Mucosa of stomach (tissue), 1 donor: Measurements from ENCODE around the gene GJB2.
"Not testable (repeated sequence)": the region's sequence is repeated elsewhere in the genome, so short reads cannot be mapped to it uniquely, and the experiment has no call there.

Source experiments
- H3K27me3 ChIP-seq: one replicate; pipeline ENCODE4 v1.7.0; 2013; ENCODE audit warnings: mild to moderate bottlenecking, low read length; ENCODE audit not compliant: control insufficient read depth, insufficient read depth
- H3K36me3 ChIP-seq: one replicate; pipeline ENCODE4 v1.7.0; 2013; ENCODE audit warnings: low read length; ENCODE audit not compliant: control insufficient read depth, insufficient read depth
- H3K4me1 ChIP-seq: one replicate; pipeline ENCODE4 v1.7.0; 2013; ENCODE audit warnings: mild to moderate bottlenecking, low read length; ENCODE audit not compliant: control insufficient read depth, insufficient read depth
- H3K4me3 ChIP-seq: one replicate; pipeline ENCODE4 v1.7.0; 2013; ENCODE audit warnings: low read length
- H3K9ac ChIP-seq: one replicate; pipeline ENCODE4 v1.7.0; 2013; ENCODE audit warnings: mild to moderate bottlenecking, low read length, moderate library complexity
- H3K9me3 ChIP-seq: one replicate; pipeline ENCODE4 v1.7.0; 2013; ENCODE audit warnings: mild to moderate bottlenecking, low read length, moderate library complexity; ENCODE audit not compliant: control insufficient read depth
- donor health status: Pancreatic carcinoma.

The GJB2 gene

DNA sequence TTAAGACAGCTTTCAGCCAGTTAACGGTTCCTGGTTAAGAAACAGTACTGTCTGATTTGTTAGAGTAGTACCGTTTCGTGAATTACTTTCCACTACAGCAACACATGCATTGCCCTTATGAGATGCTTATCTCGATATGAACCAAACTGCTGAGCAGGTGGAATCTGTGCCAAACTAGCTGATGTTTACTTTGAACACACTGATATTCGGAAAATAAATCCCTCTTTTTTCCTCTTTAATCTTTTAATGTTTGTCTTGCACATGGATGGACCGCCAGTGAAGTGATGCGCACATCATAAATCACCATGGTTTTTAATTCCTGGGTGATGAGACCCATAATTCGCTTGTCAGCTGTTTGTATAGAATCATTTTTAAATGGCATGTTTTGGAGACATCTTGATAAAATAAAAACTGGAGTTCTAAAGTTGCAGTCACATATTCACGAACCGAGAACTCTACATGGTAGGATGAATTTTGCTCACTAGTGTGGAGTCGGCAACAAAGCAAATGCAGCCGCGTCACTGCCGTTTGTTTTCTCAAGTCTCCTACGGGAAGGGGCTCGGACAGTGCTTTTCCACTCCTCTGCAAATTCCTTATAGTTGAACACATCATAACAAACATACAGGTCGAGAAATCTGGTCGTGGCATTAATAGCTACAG is 33.0 kb downstream of the GJB2 start:
- Histone ChIP-seq H3K9ac (no peak overlapping the region), H3K4me1 (peaks cover 13% of the 10 kb centered on the region), H3K4me3 (no peak overlapping the region), H3K9me3 (no peaks in the 10 kb centered on the region), H3K27me3 (peaks cover 55% of the 10 kb centered on the region), H3K36me3 (no peaks in the 10 kb centered on the region)

DNA sequence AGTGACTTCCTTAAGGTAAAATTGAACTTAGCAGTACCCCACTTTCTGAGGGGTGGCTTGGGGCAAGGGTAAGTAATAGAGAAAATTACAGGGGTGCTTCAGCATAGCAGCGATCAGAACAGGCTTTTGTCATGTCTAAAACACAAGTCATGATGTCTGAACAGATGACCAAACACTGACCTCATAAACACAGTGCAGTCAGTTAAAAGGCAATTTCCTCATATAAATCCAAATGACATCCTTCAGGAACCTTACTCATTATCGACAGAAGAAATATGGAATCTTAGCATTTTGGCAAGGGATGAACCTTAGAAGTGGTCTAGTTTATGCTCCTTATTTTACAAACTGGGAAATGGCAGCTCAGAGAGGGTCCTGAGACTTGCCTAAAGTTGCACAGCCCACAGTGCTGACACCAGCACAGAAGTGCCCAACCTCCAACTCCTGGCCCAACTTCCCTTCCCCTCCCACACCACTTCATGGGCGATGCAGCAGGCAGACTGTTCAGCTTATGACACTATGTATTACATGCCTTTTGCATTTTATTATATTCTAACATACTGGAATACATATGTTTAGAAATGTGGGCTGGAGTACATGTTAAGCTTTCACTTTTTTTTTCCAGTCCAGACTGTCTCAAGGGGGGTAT is 35.5 kb downstream of the GJB2 start:
- Histone ChIP-seq H3K4me3 (no peak overlapping the region), H3K9me3 (no peaks in the 10 kb centered on the region), H3K36me3 (no peaks in the 10 kb centered on the region), H3K9ac (no peak overlapping the region), H3K27me3 (peaks cover 55% of the 10 kb centered on the region), H3K4me1 (peaks cover 5% of the 10 kb centered on the region)

DNA sequence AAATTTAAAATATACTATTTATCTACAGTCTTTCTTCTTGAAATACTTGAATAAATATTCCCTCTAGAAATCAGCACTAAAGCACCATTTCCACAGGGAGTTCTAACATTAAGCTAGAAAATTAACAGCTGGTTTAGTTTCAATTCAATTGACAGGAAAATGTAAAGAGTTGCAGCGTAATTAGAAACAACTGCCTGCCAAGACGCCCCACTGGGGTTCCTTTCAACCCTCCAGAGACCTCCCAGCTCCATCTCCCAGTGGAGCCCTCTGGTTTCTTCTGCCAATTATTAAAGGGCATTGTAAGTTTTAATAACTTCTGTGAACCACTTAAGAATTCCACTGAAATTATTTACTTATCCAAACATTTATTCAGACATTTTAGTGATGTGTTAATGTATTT is 36.0 kb downstream of the GJB2 start:
- H3K27me3 ChIP-seq, result peaks cover 51% of the 10 kb centered on the region
- no peak overlapping the region for H3K4me3 ChIP-seq
- no peaks in the 10 kb centered on the region for H3K36me3 ChIP-seq
- no peak overlapping the region for H3K9ac ChIP-seq
- H3K4me1 ChIP-seq, result peaks cover 5% of the 10 kb centered on the region
- no peaks in the 10 kb centered on the region for H3K9me3 ChIP-seq

DNA sequence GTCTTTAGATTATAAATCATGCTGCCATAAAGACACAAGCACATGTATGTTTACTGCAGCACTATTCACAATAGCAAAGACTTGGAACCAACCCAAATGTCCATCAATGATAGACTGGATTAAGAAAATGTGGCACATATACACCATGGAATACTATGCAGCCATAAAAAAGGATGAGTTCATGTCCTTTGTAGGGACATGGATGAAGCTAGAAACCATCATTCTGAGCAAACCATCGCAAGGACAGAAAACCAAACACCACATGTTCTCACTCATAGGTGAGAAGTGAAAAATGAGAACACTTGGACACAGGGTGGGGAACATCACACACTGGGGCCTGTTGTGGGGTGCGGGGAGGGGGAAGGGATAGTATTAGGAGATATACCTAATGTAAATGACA is 39.4 kb downstream of the GJB2 start:
- not testable (repeated sequence) for H3K9me3 ChIP-seq, H3K36me3 ChIP-seq, H3K4me3 ChIP-seq, H3K4me1 ChIP-seq, H3K9ac ChIP-seq
- H3K27me3 ChIP-seq, result peaks cover 25% of the 10 kb centered on the region

DNA sequence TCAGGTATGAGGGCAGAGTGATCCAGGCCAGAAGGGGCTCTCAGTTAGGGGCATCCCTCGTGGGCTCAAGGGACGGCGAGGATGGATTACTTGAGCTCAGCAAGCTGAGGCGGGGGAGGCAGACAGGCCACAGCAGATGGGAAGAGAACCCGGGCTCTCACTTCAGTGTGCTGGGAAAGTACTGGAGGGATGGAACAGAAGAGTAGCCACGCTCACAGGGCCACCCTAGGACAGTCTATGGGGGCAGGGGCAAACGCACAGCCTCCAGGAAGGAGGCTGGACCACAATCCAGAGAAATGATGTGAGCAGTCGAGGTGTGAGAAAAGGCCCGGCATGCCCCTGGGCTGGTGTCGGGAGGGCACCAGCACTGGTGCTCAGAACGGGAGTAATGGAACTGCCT is 41.1 kb downstream of the GJB2 start:
- Histone ChIP-seq H3K36me3 (no peaks in the 10 kb centered on the region), H3K9me3 (no peaks in the 10 kb centered on the region), H3K4me1 (no peaks in the 10 kb centered on the region), H3K9ac (no peak overlapping the region), H3K4me3 (no peak overlapping the region), H3K27me3 (peaks cover 17% of the 10 kb centered on the region)

DNA sequence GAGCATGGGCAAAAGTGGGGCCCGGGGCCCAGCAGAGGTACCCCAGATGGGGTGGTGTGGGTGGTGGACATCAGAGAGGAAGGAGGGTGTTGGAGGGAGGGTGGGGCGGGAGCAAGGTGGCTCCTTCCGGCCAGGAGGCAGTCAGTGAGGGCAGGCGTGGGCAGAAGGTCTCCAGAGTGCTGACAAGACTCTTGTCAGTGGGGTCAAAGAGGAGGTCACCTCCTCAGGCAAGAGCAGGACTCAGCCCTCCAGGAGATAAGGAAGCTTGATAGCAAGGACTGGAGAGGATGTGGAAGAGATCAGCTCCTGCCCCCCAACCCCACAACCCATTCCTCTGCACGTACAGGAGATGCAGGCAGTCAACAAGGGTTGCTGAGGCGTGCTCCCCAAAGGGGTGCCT is 41.7 kb downstream of the GJB2 start:
- Histone ChIP-seq H3K36me3 (no peaks in the 10 kb centered on the region), H3K4me3 (no peak overlapping the region), H3K4me1 (no peaks in the 10 kb centered on the region), H3K27me3 (peaks cover 20% of the 10 kb centered on the region), H3K9me3 (no peaks in the 10 kb centered on the region), H3K9ac (no peak overlapping the region)

DNA sequence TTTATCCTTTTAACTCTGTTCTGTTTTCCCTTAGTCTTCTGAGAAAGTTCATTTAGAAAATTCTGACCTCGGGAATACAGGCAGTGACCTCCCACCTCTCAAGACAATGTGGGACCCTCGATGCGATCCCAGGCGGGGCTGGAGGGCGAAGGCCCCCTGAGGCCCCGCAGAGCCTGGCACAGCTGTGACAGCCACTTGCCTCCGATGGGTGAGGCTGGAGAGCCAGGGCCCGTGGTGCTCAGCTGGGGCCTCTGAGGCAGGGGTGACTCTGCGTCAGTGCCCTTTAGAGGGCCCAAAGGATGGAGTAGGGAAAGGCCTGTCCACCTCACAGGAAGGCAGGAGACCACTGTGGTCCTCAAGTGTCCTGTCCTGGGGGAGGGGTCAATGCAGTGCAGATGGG is 42.2 kb downstream of the GJB2 start:
- no peak overlapping the region for H3K4me3 ChIP-seq
- no peaks in the 10 kb centered on the region for H3K36me3 ChIP-seq
- H3K9me3 ChIP-seq, result no peaks in the 10 kb centered on the region
- H3K4me1 ChIP-seq, result no peaks in the 10 kb centered on the region
- H3K27me3 ChIP-seq, result peaks cover 25% of the 10 kb centered on the region
- no peak overlapping the region for H3K9ac ChIP-seq

DNA sequence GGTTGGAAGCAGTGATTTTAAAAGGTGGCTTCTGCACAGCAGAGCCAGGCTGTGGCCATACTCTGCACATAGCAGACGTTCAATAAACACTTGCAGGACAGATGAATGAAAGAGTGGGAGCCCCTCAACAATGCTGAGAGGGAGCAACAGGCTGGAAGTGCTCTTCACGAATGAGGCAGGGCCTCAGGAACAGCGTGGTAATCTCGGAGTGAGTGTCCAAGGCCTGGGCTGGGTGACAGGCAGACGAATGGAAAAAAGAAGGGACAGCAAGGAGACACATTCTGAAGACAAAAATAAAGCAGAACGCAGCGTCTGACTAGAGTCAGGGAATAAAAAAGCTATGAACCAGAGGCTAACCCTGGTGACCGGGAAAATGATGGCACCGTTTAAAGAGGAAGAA is 43.0 kb downstream of the GJB2 start:
- H3K9ac ChIP-seq, result no peak overlapping the region
- H3K27me3 ChIP-seq, result peaks cover 28% of the 10 kb centered on the region
- no peak overlapping the region for H3K4me3 ChIP-seq
- H3K4me1 ChIP-seq, result no peaks in the 10 kb centered on the region
- H3K36me3 ChIP-seq, result no peaks in the 10 kb centered on the region
- H3K9me3 ChIP-seq, result no peaks in the 10 kb centered on the region

DNA sequence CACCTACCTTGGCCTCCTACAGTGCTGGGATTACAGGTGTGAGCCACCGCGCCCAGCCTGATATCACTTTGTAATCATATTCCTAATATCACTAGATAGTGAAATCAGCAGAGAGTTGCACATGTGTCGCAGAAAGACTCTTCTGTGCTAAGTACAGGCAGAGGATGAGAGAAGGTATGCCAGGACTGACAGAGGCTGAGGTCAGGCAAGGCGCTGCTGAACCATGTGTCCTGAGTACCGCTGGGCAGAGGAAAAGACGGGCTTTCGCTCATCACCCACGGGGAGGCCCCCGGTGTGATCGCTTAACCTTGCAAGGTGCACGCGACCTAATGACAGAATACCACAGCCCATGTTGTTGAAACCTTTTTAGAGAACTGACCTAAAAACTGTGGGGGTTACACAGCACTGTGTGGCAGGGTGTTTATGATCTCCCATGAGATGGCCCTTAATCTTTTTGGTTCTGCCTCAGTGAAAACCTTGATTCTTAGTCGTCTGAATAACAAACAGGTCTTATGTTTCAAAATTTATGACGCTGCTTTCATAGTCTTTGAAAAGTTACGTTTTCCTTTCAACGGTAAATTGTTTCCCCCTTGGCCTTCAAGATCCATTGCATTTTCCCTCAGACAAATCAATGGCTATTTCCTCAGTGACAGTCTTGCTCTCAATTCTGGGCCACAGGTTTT is 44.1 kb downstream of the GJB2 start:
- Histone ChIP-seq H3K9me3 (no peaks in the 10 kb centered on the region), H3K4me3 (no peak overlapping the region), H3K27me3 (peaks cover 35% of the 10 kb centered on the region), H3K36me3 (no peaks in the 10 kb centered on the region), H3K9ac (no peak overlapping the region), H3K4me1 (no peaks in the 10 kb centered on the region)

DNA sequence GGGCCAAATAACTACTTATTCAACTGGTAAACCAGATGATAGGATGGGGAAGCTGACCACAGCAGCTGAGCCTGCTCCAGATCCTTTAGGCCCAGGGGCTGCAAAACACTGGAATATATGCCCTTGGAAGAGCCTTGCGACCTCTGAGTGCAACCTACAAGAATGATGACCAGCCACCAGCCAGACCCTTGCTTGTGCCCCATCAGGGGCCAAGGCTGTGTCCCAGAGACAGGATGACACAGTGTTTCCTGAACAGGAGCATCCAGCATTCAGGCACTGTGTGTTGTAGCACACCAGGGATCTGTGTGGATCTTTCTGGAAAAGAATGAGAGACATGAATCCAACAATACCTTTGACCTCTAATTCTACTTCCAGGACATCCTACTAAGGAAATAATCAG is 46.4 kb downstream of the GJB2 start:
- Histone ChIP-seq H3K4me1 (no peaks in the 10 kb centered on the region), H3K27me3 (peaks cover 56% of the 10 kb centered on the region), H3K36me3 (no peaks in the 10 kb centered on the region)

DNA sequence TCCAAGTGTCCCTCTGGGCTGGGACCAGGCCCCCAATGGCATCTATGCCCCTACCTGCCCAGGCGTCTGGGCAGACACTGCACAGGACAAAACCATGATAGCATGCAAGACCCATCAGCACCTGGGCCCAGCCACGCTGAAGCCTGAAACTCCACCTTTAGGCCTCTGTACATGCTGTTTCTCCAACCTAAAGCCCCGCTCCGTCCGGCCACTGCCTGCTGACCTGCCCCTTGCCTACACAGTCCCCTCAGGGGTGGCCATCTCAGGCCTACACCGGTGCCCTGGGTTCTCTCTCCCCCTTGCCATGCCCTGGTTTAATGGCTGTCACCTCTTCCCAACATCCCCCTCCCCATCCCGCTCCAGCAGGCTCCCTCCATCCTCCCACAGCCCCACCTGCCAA is 47.2 kb downstream of the GJB2 start:
- Histone ChIP-seq H3K9ac (no peak overlapping the region), H3K4me3 (no peak overlapping the region), H3K9me3 (no peaks in the 10 kb centered on the region), H3K27me3 (peaks cover 61% of the 10 kb centered on the region), H3K4me1 (no peaks in the 10 kb centered on the region), H3K36me3 (no peaks in the 10 kb centered on the region)

More for the DNA sequence above, 46.4 kb downstream of the GJB2 start:
- Histone ChIP-seq H3K9me3 (no peaks in the 10 kb centered on the region), H3K4me3 (no peak overlapping the region), H3K9ac (no peak overlapping the region)

DNA sequence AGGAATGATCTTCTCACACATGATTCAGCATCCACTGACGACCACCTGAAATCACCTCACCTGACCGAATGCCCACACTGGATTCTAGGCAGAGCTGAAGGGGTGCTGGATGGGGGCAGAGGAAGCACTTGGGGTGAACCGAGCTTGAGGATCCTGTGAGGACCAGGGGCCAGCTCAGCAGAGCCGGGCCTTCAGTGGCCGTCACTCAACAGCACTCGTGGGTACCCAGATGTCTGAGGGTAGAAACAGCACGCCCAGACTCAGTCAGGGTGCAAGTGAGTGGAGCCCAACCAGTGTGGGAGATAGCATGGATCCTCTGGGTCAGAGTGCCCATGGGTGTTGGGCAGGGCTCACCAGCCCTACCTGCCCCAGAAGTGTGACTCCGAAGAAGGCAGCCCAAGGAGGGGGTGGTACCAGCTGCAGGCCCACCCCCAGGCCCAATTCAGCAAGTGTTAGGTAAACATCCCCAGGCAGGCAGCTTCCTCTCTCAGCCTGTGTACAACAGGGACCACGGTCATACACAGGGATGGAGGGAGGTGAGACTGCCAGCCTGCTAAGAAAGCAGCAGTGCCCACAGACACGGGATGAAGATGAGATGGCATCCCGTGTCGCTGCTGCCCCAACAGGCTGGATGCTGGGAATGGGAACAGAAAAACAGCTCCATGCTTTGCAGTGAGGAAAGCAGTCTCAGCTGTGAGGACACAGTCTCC is 48.4 kb downstream of the GJB2 start:
- Histone ChIP-seq H3K27me3 (peaks cover 69% of the 10 kb centered on the region), H3K4me3 (no peak overlapping the region), H3K9me3 (no peaks in the 10 kb centered on the region), H3K4me1 (no peaks in the 10 kb centered on the region), H3K9ac (no peak overlapping the region), H3K36me3 (no peaks in the 10 kb centered on the region)
